HCT116 (cell line): ENCODE results near the gene NPDC1. TPM values are rescaled to one million over a fixed set of nuclear protein-coding genes. Genes with fewer than 3 reads are reported as not detected.

Experiments used
- ATAC-seq: fragments of 200-7000 bp; cut with Tn5 transposase; 2 replicates; pipeline ENCODE4 v1.9.1; 2020; ENCODE audit warnings: mild to moderate bottlenecking, moderate library complexity
- BruUV-seq: library from RNA; stranded (reverse); fragments of 400-500 nt; replicated peaks from 2 replicates; lab custom pipeline; 2021; lab: Mats Ljungman, UMichigan
- CTCF ChIA-PET: fragments of 300-600 bp; sonication (Branson Sonifier 250); formaldehyde crosslinking; loops from one replicate; lab custom pipeline; 2021; ENCODE audit warnings: antibody characterized with exemption; lab: Charles Lee
- POLR2A ChIA-PET: fragments of 300-600, 350-600 bp; sonication (Branson Sonifier 250); formaldehyde crosslinking; loops from one replicate; lab custom pipeline; 2021; ENCODE audit warnings: antibody characterized with exemption; lab: Charles Lee
- RAD21 ChIA-PET, 2 experiments: fragments of 300-600 bp; sonication (Branson Sonifier 250); formaldehyde crosslinking; loops; one replicate each; lab custom pipeline; 2023; ENCODE audit warnings: low total read pairs in 2 of 2; ENCODE audit not compliant: uncharacterized antibody in 2 of 2, unreplicated experiment in 2 of 2, low non-redundant PET in 1 of 2; lab: Charles Lee
- DNase-seq: peaks from one replicate; pipeline ENCODE4 v3.0.0-alpha.2; 2010; ENCODE audit warnings: low read depth, low spot score
- H2AFZ ChIP-seq: fragments of 200-600 bp; shearing (Covaris generic), sonication (generic); 2 replicates; pipeline ENCODE4 v1.6.1; 2017; ENCODE audit warnings: low read depth, mixed run types, mixed read lengths, antibody characterized with exemption, low read length; ENCODE audit not compliant: poor library complexity, severe bottlenecking
- H3K27ac ChIP-seq: 2 replicates; pipeline ENCODE4 v1.5.1; 2012; ENCODE audit warnings: low read depth, low read length
- H3K27me3 ChIP-seq: fragments of 200-600 bp; sonication (generic); 2 replicates; pipeline ENCODE4 v1.6.1; 2016; ENCODE audit warnings: mixed run types, low read length, mixed read lengths; ENCODE audit not compliant: insufficient read depth
- H3K36me3 ChIP-seq, 2 experiments: fragments of 200-500 bp in 1 of 2; fragments of 200-600 bp in 1 of 2; sonication (Bioruptor generic) in 1 of 2; sonication (generic) in 1 of 2; 2 replicates each; pipeline versions ENCODE4 v1.5.1 to v1.6.1; 2014 to 2016; ENCODE audit warnings: low read length in 2 of 2, inconsistent platforms in 1 of 2, mixed read lengths in 1 of 2, mixed run types in 1 of 2; ENCODE audit not compliant: insufficient read depth in 2 of 2, control insufficient read depth in 1 of 2
- H3K4me1 ChIP-seq, 2 experiments: fragments of 200-600 bp in 1 of 2; sonication (generic) in 1 of 2; 2 replicates each; pipeline versions ENCODE4 v1.5.1 to v1.6.1; 2012 to 2017; ENCODE audit warnings: low read length in 2 of 2, inconsistent platforms in 1 of 2, mild to moderate bottlenecking in 1 of 2, mixed read lengths in 1 of 2, mixed run types in 1 of 2, moderate library complexity in 1 of 2; ENCODE audit not compliant: insufficient read depth in 2 of 2, control insufficient read depth in 1 of 2
- H3K4me2 ChIP-seq: fragments of 200-600 bp; sonication (generic); 2 replicates; pipeline ENCODE4 v1.6.1; 2017; ENCODE audit warnings: mixed run types, low read length, mixed read lengths
- H3K4me3 ChIP-seq, 2 experiments: fragments of 200-600 bp in 1 of 2; sonication (generic) in 1 of 2; replicated peaks in 1 of 2; 2 replicates each; pipeline ENCODE4 v1.5.1; 2011 to 2016; ENCODE audit warnings: low read length in 2 of 2, control low read depth in 1 of 2, low read depth in 1 of 2, mild to moderate bottlenecking in 1 of 2, mixed read lengths in 1 of 2, mixed run types in 1 of 2
- H3K79me2 ChIP-seq: fragments of 200-600 bp; sonication (generic); 2 replicates; pipeline ENCODE4 v1.6.1; 2017; ENCODE audit warnings: mild to moderate bottlenecking, mixed run types, low read length, moderate library complexity, mixed read lengths; ENCODE audit not compliant: insufficient read depth
- H3K9ac ChIP-seq: fragments of 200-600 bp; sonication (generic); 2 replicates; pipeline ENCODE4 v1.6.1; 2016; ENCODE audit warnings: low read length, mixed read lengths
- H3K9me2 ChIP-seq: fragments of 200-600 bp; sonication (generic), shearing (Covaris generic); 2 replicates; pipeline ENCODE4 v1.6.1; 2017; ENCODE audit warnings: mixed run types, mild to moderate bottlenecking, moderate library complexity; ENCODE audit not compliant: insufficient read depth
- H3K9me3 ChIP-seq, 2 experiments: fragments of 200-500 bp in 1 of 2; fragments of 200-600 bp in 1 of 2; sonication (Bioruptor generic) in 1 of 2; sonication (generic) in 1 of 2; 2 replicates each; pipeline ENCODE4 v1.6.1; 2014 to 2017; ENCODE audit warnings: low read length in 2 of 2, mixed read lengths in 2 of 2, inconsistent platforms in 1 of 2, low read depth in 1 of 2, mild to moderate bottlenecking in 1 of 2, mixed run types in 1 of 2, moderate library complexity in 1 of 2; ENCODE audit not compliant: control insufficient read depth in 1 of 2, insufficient read depth in 1 of 2
- H4K20me1 ChIP-seq: fragments of 200-600 bp; sonication (generic), shearing (Covaris generic); 2 replicates; pipeline ENCODE4 v1.6.1; 2017; ENCODE audit warnings: mixed run types, mild to moderate bottlenecking, moderate library complexity; ENCODE audit not compliant: insufficient read depth
- CEBPB ChIP-seq: IDR thresholded peaks from 2 replicates; pipeline ENCODE4 v1.6.1; 2012; ENCODE audit warnings: low read depth
- EGR1 ChIP-seq: IDR thresholded peaks from 2 replicates; pipeline ENCODE4 v1.6.1; 2012; ENCODE audit warnings: low read depth
- ELF1 ChIP-seq: IDR thresholded peaks from 2 replicates; pipeline ENCODE4 v1.6.1; 2012; ENCODE audit warnings: low read depth, borderline replicate concordance
- EZH2 ChIP-seq: fragments of 200-600 bp; sonication (generic); IDR thresholded peaks from 2 replicates; pipeline ENCODE4 v1.6.1; 2017; ENCODE audit warnings: antibody characterized with exemption, mixed run types
- JUND ChIP-seq: IDR thresholded peaks from 2 replicates; pipeline ENCODE4 v1.6.1; 2012
- POLR2A ChIP-seq: IDR thresholded peaks from 2 replicates; pipeline ENCODE4 v1.7.0; 2011; ENCODE audit warnings: borderline replicate concordance; ENCODE audit not compliant: insufficient read depth, insufficient read length; ENCODE audit errors: extremely low read depth
- POLR2AphosphoS5 ChIP-seq: IDR thresholded peaks from 2 replicates; pipeline ENCODE4 v1.6.1; 2011; ENCODE audit warnings: mild to moderate bottlenecking, low read depth, low read length, moderate library complexity
- RAD21 ChIP-seq: IDR thresholded peaks from 2 replicates; pipeline ENCODE4 v1.6.1; 2012; ENCODE audit warnings: low read depth, mild to moderate bottlenecking
- SIN3A ChIP-seq: IDR thresholded peaks from 2 replicates; pipeline ENCODE4 v1.6.1; 2012; ENCODE audit warnings: low read depth
- SP1 ChIP-seq: IDR thresholded peaks from 2 replicates; pipeline ENCODE4 v1.6.1; 2012; ENCODE audit warnings: low read depth
- SRF ChIP-seq: IDR thresholded peaks from 2 replicates; pipeline ENCODE4 v1.6.1; 2012; ENCODE audit warnings: low read depth
- YY1 ChIP-seq: IDR thresholded peaks from 2 replicates; pipeline ENCODE4 v1.6.1; 2011; ENCODE audit warnings: low read length, low read depth, moderate library complexity, mild to moderate bottlenecking; ENCODE audit not compliant: insufficient replicate concordance; ENCODE audit errors: extremely low read depth
- ZFX ChIP-seq: fragments of 450-650 bp; IDR thresholded peaks from 2 replicates; pipeline ENCODE4 v1.6.1; 2017
- ZNF274 ChIP-seq: fragments of 200-500 bp; sonication (Bioruptor generic); IDR thresholded peaks from 2 replicates; pipeline ENCODE4 v1.6.1; 2014; ENCODE audit warnings: mild to moderate bottlenecking, low read depth, low read length, inconsistent platforms
- intact Hi-C: fragments of 100-400 bp; cut with micrococcal nuclease; formaldehyde crosslinking; loops from 2 replicates; pipeline ENCODE4 v1.10.0; 2022
- total RNA-seq: library from RNA; stranded (reverse); gene quantifications from one replicate; pipeline ENCODE4 v1.2.1, GENCODE V29; 2021; ENCODE audit not compliant: unreplicated experiment
- TF ChIP-seq, protein P1 (sequence below): IDR thresholded peaks from 2 replicates; pipeline ENCODE4 v1.6.1; 2012
- TF ChIP-seq, protein P2 (sequence below): IDR thresholded peaks from 2 replicates; pipeline ENCODE4 v1.6.1; 2012; ENCODE audit warnings: low read depth
- TF ChIP-seq, protein P3 (sequence below), 3 experiments: fragments of 200-600 bp in 1 of 3; sonication (generic) in 1 of 3; IDR thresholded peaks in 2 of 3; conservative IDR thresholded peaks in 1 of 3; 2 replicates each; pipeline ENCODE4 v1.5.1; 2012 to 2017; ENCODE audit warnings: low read depth in 2 of 3, low read length in 2 of 3, antibody characterized with exemption in 1 of 3, borderline replicate concordance in 1 of 3, control low read depth in 1 of 3, mild to moderate bottlenecking in 1 of 3, mixed read lengths in 1 of 3, mixed run types in 1 of 3, moderate library complexity in 1 of 3; ENCODE audit not compliant: insufficient read depth in 1 of 3
- TF ChIP-seq, protein P4 (sequence below): IDR thresholded peaks from 2 replicates; pipeline ENCODE4 v1.6.1; 2011; ENCODE audit warnings: mild to moderate bottlenecking, low read length, moderate library complexity; ENCODE audit not compliant: insufficient replicate concordance; ENCODE audit errors: extremely low read depth
- TF ChIP-seq, protein P5 (sequence below): IDR thresholded peaks from 2 replicates; pipeline ENCODE4 v1.6.1; 2012

NPDC1 gene
- total RNA-seq, 1 experiment from 2014 or later, result 98.8 TPM

DNA sequence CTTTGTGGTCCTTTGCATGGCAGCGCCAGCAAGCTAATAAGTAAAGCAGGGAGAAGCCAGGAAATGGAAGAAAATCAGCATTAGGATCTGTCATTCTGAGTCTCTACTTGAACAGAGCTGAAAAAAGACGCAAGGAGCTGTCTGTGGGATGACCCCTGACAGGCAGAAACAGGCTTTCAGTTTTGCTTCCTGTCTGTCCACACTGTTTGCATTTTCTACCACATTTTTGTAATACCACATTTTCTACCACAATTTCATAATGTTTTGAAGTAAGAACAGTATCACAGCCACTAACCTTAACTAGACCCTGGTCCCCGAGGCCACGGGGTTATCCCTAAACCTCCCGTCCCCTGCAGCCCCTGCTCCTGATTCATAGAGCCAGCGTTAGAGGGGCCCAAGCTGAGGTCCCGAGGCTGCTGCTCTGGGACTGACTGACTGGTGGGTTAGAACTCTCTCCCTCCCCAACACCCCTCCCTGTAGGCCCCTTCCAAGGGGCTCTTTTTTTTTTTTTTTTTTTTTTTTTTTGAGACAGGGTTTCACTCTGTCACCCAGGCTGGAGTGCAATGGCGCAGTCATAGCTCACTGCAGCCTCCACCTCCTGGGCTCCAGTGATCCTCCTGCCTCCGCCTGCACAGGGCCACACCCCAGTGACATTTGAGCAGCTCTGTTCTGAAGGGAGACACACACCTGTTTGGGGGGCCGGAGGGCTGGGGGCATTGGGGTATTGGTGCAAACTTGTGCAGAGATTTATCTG lies 45.6 kb downstream of the NPDC1 start:
- Histone ChIP-seq H3K27me3 (no peaks in the 10 kb centered on the region), H3K4me1 (peaks cover 43 to 63% of the 10 kb centered on the region in 2 experiments), H3K4me2 (0 out of 2 replicates have a peak overlapping the region, but pooled peaks have one; percentile 1), H3K27ac (no peak overlapping the region), H3K9me3 (peaks cover 0 to 3% of the 10 kb centered on the region in 2 experiments; a peak in 1 of 4 replicates), H3K9ac (no peak overlapping the region), H2AFZ (no peak overlapping the region), H3K4me3 (no peak overlapping the region), H3K9me2 (no peaks in the 10 kb centered on the region), H3K79me2 (no peaks in the 10 kb centered on the region), H4K20me1 (no peaks in the 10 kb centered on the region), H3K36me3 (no peaks in the 10 kb centered on the region)
- RAD21 ChIA-PET, result no interaction called here
- intact Hi-C loops, result no loop called here
- DNase-seq, result no peak
- POLR2A ChIA-PET, result interaction anchor here (2.9 kb wide), 1 partner anchor 8 kb away, joined by 19 read pairs; the partner anchor contains the start of gene PAXX
- no peak for ATAC-seq
- TF ChIP-seq EGR1 (no peak), POLR2A (no peak), POLR2AphosphoS5 (no peak), ELF1 (no peak), RAD21 (no peak), SP1 (no peak), CEBPB (no peak), ZNF274 (no peak), YY1 (no peak), EZH2 (no peak), JUND (no peak), ZFX (no peak), SIN3A (no peak), SRF (no peak)
- TF ChIP-seq, protein P1, sequence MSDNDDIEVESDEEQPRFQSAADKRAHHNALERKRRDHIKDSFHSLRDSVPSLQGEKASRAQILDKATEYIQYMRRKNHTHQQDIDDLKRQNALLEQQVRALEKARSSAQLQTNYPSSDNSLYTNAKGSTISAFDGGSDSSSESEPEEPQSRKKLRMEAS, result no peak
- TF ChIP-seq, protein P2, sequence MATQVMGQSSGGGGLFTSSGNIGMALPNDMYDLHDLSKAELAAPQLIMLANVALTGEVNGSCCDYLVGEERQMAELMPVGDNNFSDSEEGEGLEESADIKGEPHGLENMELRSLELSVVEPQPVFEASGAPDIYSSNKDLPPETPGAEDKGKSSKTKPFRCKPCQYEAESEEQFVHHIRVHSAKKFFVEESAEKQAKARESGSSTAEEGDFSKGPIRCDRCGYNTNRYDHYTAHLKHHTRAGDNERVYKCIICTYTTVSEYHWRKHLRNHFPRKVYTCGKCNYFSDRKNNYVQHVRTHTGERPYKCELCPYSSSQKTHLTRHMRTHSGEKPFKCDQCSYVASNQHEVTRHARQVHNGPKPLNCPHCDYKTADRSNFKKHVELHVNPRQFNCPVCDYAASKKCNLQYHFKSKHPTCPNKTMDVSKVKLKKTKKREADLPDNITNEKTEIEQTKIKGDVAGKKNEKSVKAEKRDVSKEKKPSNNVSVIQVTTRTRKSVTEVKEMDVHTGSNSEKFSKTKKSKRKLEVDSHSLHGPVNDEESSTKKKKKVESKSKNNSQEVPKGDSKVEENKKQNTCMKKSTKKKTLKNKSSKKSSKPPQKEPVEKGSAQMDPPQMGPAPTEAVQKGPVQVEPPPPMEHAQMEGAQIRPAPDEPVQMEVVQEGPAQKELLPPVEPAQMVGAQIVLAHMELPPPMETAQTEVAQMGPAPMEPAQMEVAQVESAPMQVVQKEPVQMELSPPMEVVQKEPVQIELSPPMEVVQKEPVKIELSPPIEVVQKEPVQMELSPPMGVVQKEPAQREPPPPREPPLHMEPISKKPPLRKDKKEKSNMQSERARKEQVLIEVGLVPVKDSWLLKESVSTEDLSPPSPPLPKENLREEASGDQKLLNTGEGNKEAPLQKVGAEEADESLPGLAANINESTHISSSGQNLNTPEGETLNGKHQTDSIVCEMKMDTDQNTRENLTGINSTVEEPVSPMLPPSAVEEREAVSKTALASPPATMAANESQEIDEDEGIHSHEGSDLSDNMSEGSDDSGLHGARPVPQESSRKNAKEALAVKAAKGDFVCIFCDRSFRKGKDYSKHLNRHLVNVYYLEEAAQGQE, result no peak
- TF ChIP-seq, protein P3, sequence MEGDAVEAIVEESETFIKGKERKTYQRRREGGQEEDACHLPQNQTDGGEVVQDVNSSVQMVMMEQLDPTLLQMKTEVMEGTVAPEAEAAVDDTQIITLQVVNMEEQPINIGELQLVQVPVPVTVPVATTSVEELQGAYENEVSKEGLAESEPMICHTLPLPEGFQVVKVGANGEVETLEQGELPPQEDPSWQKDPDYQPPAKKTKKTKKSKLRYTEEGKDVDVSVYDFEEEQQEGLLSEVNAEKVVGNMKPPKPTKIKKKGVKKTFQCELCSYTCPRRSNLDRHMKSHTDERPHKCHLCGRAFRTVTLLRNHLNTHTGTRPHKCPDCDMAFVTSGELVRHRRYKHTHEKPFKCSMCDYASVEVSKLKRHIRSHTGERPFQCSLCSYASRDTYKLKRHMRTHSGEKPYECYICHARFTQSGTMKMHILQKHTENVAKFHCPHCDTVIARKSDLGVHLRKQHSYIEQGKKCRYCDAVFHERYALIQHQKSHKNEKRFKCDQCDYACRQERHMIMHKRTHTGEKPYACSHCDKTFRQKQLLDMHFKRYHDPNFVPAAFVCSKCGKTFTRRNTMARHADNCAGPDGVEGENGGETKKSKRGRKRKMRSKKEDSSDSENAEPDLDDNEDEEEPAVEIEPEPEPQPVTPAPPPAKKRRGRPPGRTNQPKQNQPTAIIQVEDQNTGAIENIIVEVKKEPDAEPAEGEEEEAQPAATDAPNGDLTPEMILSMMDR (IDR thresholded peaks at IDR 0.05 in 2 of 3, conservative IDR thresholded peaks at IDR 0.05 in 1 of 3; ENCODE audit: borderline replicate concordance in 1 of 3, insufficient read depth in 1 of 3, low read depth in 2 of 3, low read length in 2 of 3), result no peak
- TF ChIP-seq, protein P4, sequence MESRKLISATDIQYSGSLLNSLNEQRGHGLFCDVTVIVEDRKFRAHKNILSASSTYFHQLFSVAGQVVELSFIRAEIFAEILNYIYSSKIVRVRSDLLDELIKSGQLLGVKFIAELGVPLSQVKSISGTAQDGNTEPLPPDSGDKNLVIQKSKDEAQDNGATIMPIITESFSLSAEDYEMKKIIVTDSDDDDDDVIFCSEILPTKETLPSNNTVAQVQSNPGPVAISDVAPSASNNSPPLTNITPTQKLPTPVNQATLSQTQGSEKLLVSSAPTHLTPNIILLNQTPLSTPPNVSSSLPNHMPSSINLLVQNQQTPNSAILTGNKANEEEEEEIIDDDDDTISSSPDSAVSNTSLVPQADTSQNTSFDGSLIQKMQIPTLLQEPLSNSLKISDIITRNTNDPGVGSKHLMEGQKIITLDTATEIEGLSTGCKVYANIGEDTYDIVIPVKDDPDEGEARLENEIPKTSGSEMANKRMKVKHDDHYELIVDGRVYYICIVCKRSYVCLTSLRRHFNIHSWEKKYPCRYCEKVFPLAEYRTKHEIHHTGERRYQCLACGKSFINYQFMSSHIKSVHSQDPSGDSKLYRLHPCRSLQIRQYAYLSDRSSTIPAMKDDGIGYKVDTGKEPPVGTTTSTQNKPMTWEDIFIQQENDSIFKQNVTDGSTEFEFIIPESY, result no peak
- TF ChIP-seq, protein P5, sequence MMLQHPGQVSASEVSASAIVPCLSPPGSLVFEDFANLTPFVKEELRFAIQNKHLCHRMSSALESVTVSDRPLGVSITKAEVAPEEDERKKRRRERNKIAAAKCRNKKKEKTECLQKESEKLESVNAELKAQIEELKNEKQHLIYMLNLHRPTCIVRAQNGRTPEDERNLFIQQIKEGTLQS, result no peak
- CTCF ChIA-PET, result no interaction called here
- no TSS peak for BruUV-seq
